Sigmoid colon (tissue), 7 donors: ENCODE data around the gene SNX5. TPM values are rescaled to one million over a fixed set of nuclear protein-coding genes. Genes with fewer than 3 reads are reported as not detected.
A peak's percentile ranks its signal among the peaks of the same experiment; 100 is the strongest.

Experiments
- DNase-seq: peaks from one replicate; pipeline ENCODE4 v3.0.0-alpha.2; 2019
- H3K27ac ChIP-seq, 4 donors: fragments of 200-600 bp; sonication (generic); one replicate each; pipeline ENCODE4 v1.5.1; 2016 to 2019; ENCODE audit warnings: mild to moderate bottlenecking in 1 of 4
- H3K27me3 ChIP-seq, 3 donors: fragments of 200-600 bp; sonication (generic); one replicate each; pipeline ENCODE4 v1.5.1; 2019; ENCODE audit warnings: mild to moderate bottlenecking in 1 of 3
- H3K36me3 ChIP-seq, 4 donors: fragments of 200-600 bp; sonication (generic); one replicate each; pipeline ENCODE4 v1.5.1; 2016 to 2019
- H3K4me1 ChIP-seq, 4 donors: fragments of 200-600 bp; sonication (generic); one replicate each; pipeline ENCODE4 v1.5.1; 2017 to 2019
- H3K4me3 ChIP-seq, 4 donors: fragments of 200-600 bp; sonication (generic); one replicate each; pipeline ENCODE4 v1.5.1; 2017 to 2019; ENCODE audit warnings: mild to moderate bottlenecking in 2 of 4, moderate library complexity in 1 of 4
- H3K9me3 ChIP-seq, 4 donors: fragments of 200-600 bp in 3 of 4; sonication (generic) in 3 of 4; one replicate each; pipeline versions ENCODE4 v1.5.1 to v1.6.1; 2013 to 2019
- EP300 ChIP-seq, 4 donors: sonication (generic); formaldehyde crosslinking; IDR thresholded peaks; one replicate each; pipeline ENCODE4 v1.6.1; 2017; ENCODE audit warnings: antibody characterized with exemption in 4 of 4
- POLR2A ChIP-seq, 2 donors: fragments of 450-650 bp; IDR thresholded peaks; one replicate each; pipeline ENCODE4 v1.6.1; 2016; ENCODE audit warnings: antibody characterized with exemption in 2 of 2, mild to moderate bottlenecking in 2 of 2, moderate library complexity in 2 of 2
- POLR2AphosphoS5 ChIP-seq, 4 donors: sonication (generic); formaldehyde crosslinking; IDR thresholded peaks; one replicate each; pipeline ENCODE4 v1.6.1; 2017; ENCODE audit warnings: antibody characterized with exemption in 4 of 4
- WGBS, 2 donors: extraction: QIAGEN DNeasy Blood & Tissue Kit; methylation state at CpG; one replicate each; pipeline ENCODE4 v1.1.7; 2013; 5-methylcytosine and 5-hydroxymethylcytosine counted together
- intact Hi-C: fragments of 100-400 bp; cut with DNase I; formaldehyde crosslinking; loops from one replicate; pipeline ENCODE4 v1.15.1; 2023
- polyA plus RNA-seq, 3 donors: library from polyadenylated mRNA; stranded (reverse); fragments of 200-250 nt; gene quantifications; one replicate each; pipeline ENCODE4 v1.2.3, GENCODE V29; 2013
- total RNA-seq, 4 donors: library from RNA; depleted of rRNA; stranded (reverse); fragments of >200 nt; gene quantifications; one replicate each; pipeline ENCODE4 v1.1.0, GENCODE V29; 2016
- TF ChIP-seq, protein P1 (sequence below), 4 experiments: fragments of 450-650 bp in 3 of 4; fragments of 200-600 bp in 1 of 4; IDR thresholded peaks; one replicate each; pipeline ENCODE4 v1.5.1; 2016 to 2019; ENCODE audit warnings: antibody characterized with exemption in 4 of 4, mild to moderate bottlenecking in 3 of 4, moderate library complexity in 2 of 4
- donor health status: healthy with polysubstance abuse.
- donor health status: Bipolar disorder and iron deficiency.
- donor health status: healthy.

The SNX5 gene
- total and polyA plus RNA-seq, 7 donors: 69.0 to 98.5 (median 79.5) TPM

GRCh38 chr20:17925141-17925939, 43.3 kb downstream of the SNX5 start:
- Histone ChIP-seq H3K27ac (no peak overlapping the region), H3K4me3 (no peak overlapping the region), H3K4me1 (peaks cover 0 to 5% (median 0%) of the 10 kb centered on the region in 4 donors), H3K9me3 (no peaks in the 10 kb centered on the region), H3K27me3 (no peaks in the 10 kb centered on the region), H3K36me3 (no peaks in the 10 kb centered on the region)
- WGBS, 2 donors: 17 to 61% methylated on average over 11 of the region's 11 CpGs
- DNase-seq: no peak
- intact Hi-C loops: no loop called here
- TF ChIP-seq, protein P1, sequence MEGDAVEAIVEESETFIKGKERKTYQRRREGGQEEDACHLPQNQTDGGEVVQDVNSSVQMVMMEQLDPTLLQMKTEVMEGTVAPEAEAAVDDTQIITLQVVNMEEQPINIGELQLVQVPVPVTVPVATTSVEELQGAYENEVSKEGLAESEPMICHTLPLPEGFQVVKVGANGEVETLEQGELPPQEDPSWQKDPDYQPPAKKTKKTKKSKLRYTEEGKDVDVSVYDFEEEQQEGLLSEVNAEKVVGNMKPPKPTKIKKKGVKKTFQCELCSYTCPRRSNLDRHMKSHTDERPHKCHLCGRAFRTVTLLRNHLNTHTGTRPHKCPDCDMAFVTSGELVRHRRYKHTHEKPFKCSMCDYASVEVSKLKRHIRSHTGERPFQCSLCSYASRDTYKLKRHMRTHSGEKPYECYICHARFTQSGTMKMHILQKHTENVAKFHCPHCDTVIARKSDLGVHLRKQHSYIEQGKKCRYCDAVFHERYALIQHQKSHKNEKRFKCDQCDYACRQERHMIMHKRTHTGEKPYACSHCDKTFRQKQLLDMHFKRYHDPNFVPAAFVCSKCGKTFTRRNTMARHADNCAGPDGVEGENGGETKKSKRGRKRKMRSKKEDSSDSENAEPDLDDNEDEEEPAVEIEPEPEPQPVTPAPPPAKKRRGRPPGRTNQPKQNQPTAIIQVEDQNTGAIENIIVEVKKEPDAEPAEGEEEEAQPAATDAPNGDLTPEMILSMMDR (IDR thresholded peaks at IDR 0.05): no peak
- no peak for TF ChIP-seq POLR2A (IDR thresholded peaks at IDR 0.05)
- TF ChIP-seq POLR2AphosphoS5 (IDR thresholded peaks at IDR 0.05): no peak
- TF ChIP-seq EP300 (IDR thresholded peaks at IDR 0.05): no peak

GRCh38 chr20:17921774-17922173, 46.8 kb downstream of the SNX5 start:
- peaks cover 0 to 5% (median 0%) of the 10 kb centered on the region in 4 donors for H3K4me1 ChIP-seq
- no peak overlapping the region for H3K27ac ChIP-seq
- no peaks in the 10 kb centered on the region for H3K9me3 ChIP-seq
- intact Hi-C loops: no loop called here
- H3K4me3 ChIP-seq: no peak overlapping the region
- no peak for DNase-seq
- TF ChIP-seq POLR2A (IDR thresholded peaks at IDR 0.05) (no peak), EP300 (IDR thresholded peaks at IDR 0.05) (no peak), POLR2AphosphoS5 (IDR thresholded peaks at IDR 0.05) (no peak)
- TF ChIP-seq, protein P1 (IDR thresholded peaks at IDR 0.05): no peak
- no peaks in the 10 kb centered on the region for H3K36me3 ChIP-seq
- WGBS, 2 donors: 2 to 29% methylated on average over 1 of the region's 1 CpG
- H3K27me3 ChIP-seq: no peaks in the 10 kb centered on the region

GRCh38 chr20:17919149-17919548, 49.4 kb downstream of the SNX5 start:
- Histone ChIP-seq H3K27me3 (no peaks in the 10 kb centered on the region), H3K9me3 (no peaks in the 10 kb centered on the region), H3K36me3 (no peaks in the 10 kb centered on the region), H3K4me1 (no peaks in the 10 kb centered on the region), H3K4me3 (no peak overlapping the region), H3K27ac (no peak overlapping the region)
- WGBS, 2 donors: 96% methylated on average over 8 of the region's 8 CpGs
- no peak for TF ChIP-seq EP300 (IDR thresholded peaks at IDR 0.05)
- TF ChIP-seq, protein P1 (IDR thresholded peaks at IDR 0.05): no peak
- TF ChIP-seq POLR2AphosphoS5 (IDR thresholded peaks at IDR 0.05): no peak
- TF ChIP-seq POLR2A (IDR thresholded peaks at IDR 0.05): no peak
- DNase-seq: peak; percentile 51
- intact Hi-C loops: no loop called here

- no peak for DNase-seq
- Histone ChIP-seq H3K27ac (no peak overlapping the region), H3K36me3 (no peaks in the 10 kb centered on the region), H3K9me3 (no peaks in the 10 kb centered on the region), H3K4me1 (no peaks in the 10 kb centered on the region), H3K27me3 (no peaks in the 10 kb centered on the region), H3K4me3 (no peak overlapping the region)
- intact Hi-C loops: no loop called here
- 84% methylated on average over 7 of the region's 7 CpGs for WGBS, 2 donors
- TF ChIP-seq, protein P1 (IDR thresholded peaks at IDR 0.05): no peak
- TF ChIP-seq EP300 (IDR thresholded peaks at IDR 0.05): no peak
- TF ChIP-seq POLR2A (IDR thresholded peaks at IDR 0.05): no peak
- no peak for TF ChIP-seq POLR2AphosphoS5 (IDR thresholded peaks at IDR 0.05)
Measured at GRCh38 chr20:17917832-17918618, 50.6 kb downstream of the SNX5 start.
